Neural cell (in vitro differentiated cells): ENCODE data around the gene NKG7. TPM values are rescaled to one million over a fixed set of nuclear protein-coding genes. Genes with fewer than 3 reads are reported as not detected.

Source experiments
- H2AFZ ChIP-seq: fragments of 200-600, 300-800 bp; sonication (generic), shearing (Covaris generic); 2 replicates; pipeline ENCODE4 v1.6.0; 2014; ENCODE audit warnings: low read depth, mild to moderate bottlenecking, antibody characterized with exemption, low read length, moderate library complexity
- H3F3A ChIP-seq: fragments of 200-600 bp; shearing (Covaris generic); 2 replicates; pipeline ENCODE4 v1.6.1; 2016; ENCODE audit warnings: mild to moderate bottlenecking, moderate library complexity, mixed read lengths, antibody characterized with exemption, low read length; ENCODE audit not compliant: insufficient read depth, poor library complexity, severe bottlenecking
- H3K27ac ChIP-seq: fragments of 200-600, 300-800 bp; sonication (generic), shearing (Covaris generic); 2 replicates; pipeline ENCODE4 v1.5.1; 2014; ENCODE audit warnings: mild to moderate bottlenecking, low read length, moderate library complexity
- H3K27me3 ChIP-seq: fragments of 300-800, 200-600 bp; sonication (generic), shearing (Covaris generic); 2 replicates; pipeline ENCODE4 v1.6.0; 2014; ENCODE audit warnings: mild to moderate bottlenecking, low read depth, low read length, moderate library complexity; ENCODE audit not compliant: insufficient read depth
- H3K36me3 ChIP-seq: fragments of 300-800, 200-600 bp; sonication (generic), shearing (Covaris generic); 2 replicates; pipeline ENCODE4 v1.5.1; 2014; ENCODE audit warnings: mild to moderate bottlenecking, antibody characterized with exemption, low read length, moderate library complexity; ENCODE audit not compliant: insufficient read depth
- H3K4me2 ChIP-seq: fragments of 300-800, 200-600 bp; sonication (generic), shearing (Covaris generic); 2 replicates; pipeline ENCODE4 v1.6.0; 2014; ENCODE audit warnings: mild to moderate bottlenecking, low read length
- H3K4me3 ChIP-seq: fragments of 300-800, 200-600 bp; sonication (generic), shearing (Covaris generic); 2 replicates; pipeline ENCODE4 v1.5.1; 2014; ENCODE audit warnings: mild to moderate bottlenecking, low read length, moderate library complexity
- H3K79me2 ChIP-seq: fragments of 200-600 bp; shearing (Covaris generic); replicated peaks from 2 replicates; pipeline ENCODE4 v1.6.0; 2014; ENCODE audit warnings: mild to moderate bottlenecking, low read length, moderate library complexity; ENCODE audit not compliant: insufficient read depth
- H3K9ac ChIP-seq: fragments of 300-800, 200-600 bp; sonication (generic), shearing (Covaris generic); 2 replicates; pipeline ENCODE4 v1.6.1; 2016; ENCODE audit warnings: mild to moderate bottlenecking, low read length, mixed read lengths
- H3K9me2 ChIP-seq: fragments of 200-600 bp; shearing (Covaris generic); 2 replicates; pipeline ENCODE4 v1.6.1; 2016; ENCODE audit warnings: mild to moderate bottlenecking, low read length, mixed read lengths; ENCODE audit not compliant: insufficient read depth
- H3K9me3 ChIP-seq: fragments of 200-600, 300-800 bp; sonication (generic), shearing (Covaris generic); 2 replicates; pipeline ENCODE4 v1.6.1; 2016; ENCODE audit warnings: mild to moderate bottlenecking, mixed run types, low read length, moderate library complexity, mixed read lengths
- H4K20me1 ChIP-seq: fragments of 200-600 bp; shearing (Covaris generic); 2 replicates; pipeline ENCODE4 v1.6.1; 2016; ENCODE audit warnings: mild to moderate bottlenecking, mixed run types; ENCODE audit not compliant: insufficient read depth
- CTCF ChIP-seq: fragments of 450-650 bp; IDR thresholded peaks from 2 replicates; pipeline ENCODE4 v1.5.1; 2014; ENCODE audit warnings: antibody characterized with exemption, mild to moderate bottlenecking, moderate library complexity; ENCODE audit not compliant: poor library complexity, severe bottlenecking
- EP300 ChIP-seq: fragments of 450-650 bp; conservative IDR thresholded peaks from 2 replicates; pipeline ENCODE4 v1.6.1; 2014; ENCODE audit warnings: antibody characterized with exemption, mild to moderate bottlenecking, moderate library complexity; ENCODE audit not compliant: poor library complexity, severe bottlenecking
- EZH2 ChIP-seq: fragments of 200-600, 300-800 bp; shearing (Covaris generic), sonication (generic); IDR thresholded peaks from 2 replicates; pipeline ENCODE4 v1.6.1; 2014; ENCODE audit warnings: antibody characterized with exemption, low read length, borderline replicate concordance, mild to moderate bottlenecking; ENCODE audit not compliant: insufficient read depth, poor library complexity, severe bottlenecking
- MXI1 ChIP-seq: fragments of 450-650 bp; conservative IDR thresholded peaks from 2 replicates; pipeline ENCODE4 v1.6.1; 2014; ENCODE audit warnings: antibody characterized with exemption, mild to moderate bottlenecking; ENCODE audit not compliant: poor library complexity, severe bottlenecking
- POLR2AphosphoS5 ChIP-seq: IDR thresholded peaks from 2 replicates; pipeline ENCODE4 v1.6.1; 2012
- RAD21 ChIP-seq: fragments of 450-650 bp; conservative IDR thresholded peaks from 2 replicates; pipeline ENCODE4 v1.6.1; 2014; ENCODE audit warnings: antibody characterized with exemption, mild to moderate bottlenecking, moderate library complexity
- SMC3 ChIP-seq: fragments of 450-650 bp; conservative IDR thresholded peaks from 2 replicates; pipeline ENCODE4 v1.6.1; 2014; ENCODE audit warnings: antibody characterized with exemption, mild to moderate bottlenecking, moderate library complexity; ENCODE audit not compliant: poor library complexity
- TAF1 ChIP-seq: IDR thresholded peaks from 2 replicates; pipeline ENCODE4 v1.6.1; 2012; ENCODE audit warnings: low read depth
- polyA plus RNA-seq: library from polyadenylated mRNA; depleted of rRNA; stranded (reverse); fragments of >200 nt; gene quantifications from 2 replicates; pipeline ENCODE4 v1.2.3, GENCODE V29; 2014
- TF ChIP-seq, protein P1 (sequence below): IDR thresholded peaks from 2 replicates; pipeline ENCODE4 v1.6.1; 2012; ENCODE audit warnings: borderline replicate concordance

Gene NKG7
- polyA plus RNA-seq, 1 donor from 2014 or later: not detected

GRCh38 chr19:51339313-51339686 is 33.2 kb downstream of the NKG7 start:
- peak overlapping the region; percentile 7 for H3K4me2 ChIP-seq
- H3K27ac ChIP-seq: peak overlapping the region; percentile 53
- no peak for TF ChIP-seq RAD21
- TF ChIP-seq, protein P1, sequence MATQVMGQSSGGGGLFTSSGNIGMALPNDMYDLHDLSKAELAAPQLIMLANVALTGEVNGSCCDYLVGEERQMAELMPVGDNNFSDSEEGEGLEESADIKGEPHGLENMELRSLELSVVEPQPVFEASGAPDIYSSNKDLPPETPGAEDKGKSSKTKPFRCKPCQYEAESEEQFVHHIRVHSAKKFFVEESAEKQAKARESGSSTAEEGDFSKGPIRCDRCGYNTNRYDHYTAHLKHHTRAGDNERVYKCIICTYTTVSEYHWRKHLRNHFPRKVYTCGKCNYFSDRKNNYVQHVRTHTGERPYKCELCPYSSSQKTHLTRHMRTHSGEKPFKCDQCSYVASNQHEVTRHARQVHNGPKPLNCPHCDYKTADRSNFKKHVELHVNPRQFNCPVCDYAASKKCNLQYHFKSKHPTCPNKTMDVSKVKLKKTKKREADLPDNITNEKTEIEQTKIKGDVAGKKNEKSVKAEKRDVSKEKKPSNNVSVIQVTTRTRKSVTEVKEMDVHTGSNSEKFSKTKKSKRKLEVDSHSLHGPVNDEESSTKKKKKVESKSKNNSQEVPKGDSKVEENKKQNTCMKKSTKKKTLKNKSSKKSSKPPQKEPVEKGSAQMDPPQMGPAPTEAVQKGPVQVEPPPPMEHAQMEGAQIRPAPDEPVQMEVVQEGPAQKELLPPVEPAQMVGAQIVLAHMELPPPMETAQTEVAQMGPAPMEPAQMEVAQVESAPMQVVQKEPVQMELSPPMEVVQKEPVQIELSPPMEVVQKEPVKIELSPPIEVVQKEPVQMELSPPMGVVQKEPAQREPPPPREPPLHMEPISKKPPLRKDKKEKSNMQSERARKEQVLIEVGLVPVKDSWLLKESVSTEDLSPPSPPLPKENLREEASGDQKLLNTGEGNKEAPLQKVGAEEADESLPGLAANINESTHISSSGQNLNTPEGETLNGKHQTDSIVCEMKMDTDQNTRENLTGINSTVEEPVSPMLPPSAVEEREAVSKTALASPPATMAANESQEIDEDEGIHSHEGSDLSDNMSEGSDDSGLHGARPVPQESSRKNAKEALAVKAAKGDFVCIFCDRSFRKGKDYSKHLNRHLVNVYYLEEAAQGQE: no peak
- no peak for TF ChIP-seq EP300
- TF ChIP-seq SMC3: no peak
- TF ChIP-seq CTCF: no peak
- TF ChIP-seq MXI1: no peak
- TF ChIP-seq EZH2: no peak
- no peak for TF ChIP-seq POLR2AphosphoS5
- no peak for TF ChIP-seq TAF1
- no peaks in the 10 kb centered on the region for H3F3A ChIP-seq
- H3K9me2 ChIP-seq: no peaks in the 10 kb centered on the region
- peaks cover 5% of the 10 kb centered on the region for H3K27me3 ChIP-seq
- H3K79me2 ChIP-seq: no peaks in the 10 kb centered on the region
- H3K9ac ChIP-seq: peak overlapping the region; percentile 70
- H3K4me3 ChIP-seq: peak overlapping the region; percentile 72
- H4K20me1 ChIP-seq: no peaks in the 10 kb centered on the region
- H2AFZ ChIP-seq: peak overlapping the region; percentile 31
- H3K9me3 ChIP-seq: no peaks in the 10 kb centered on the region
- H3K36me3 ChIP-seq: no peaks in the 10 kb centered on the region

- peak overlapping the region; percentile 36 for H3K4me2 ChIP-seq
- no peaks in the 10 kb centered on the region for H3F3A ChIP-seq
- H4K20me1 ChIP-seq: no peaks in the 10 kb centered on the region
- no peaks in the 10 kb centered on the region for H3K36me3 ChIP-seq
- H3K4me3 ChIP-seq: peak overlapping the region; percentile 72
- H3K9me2 ChIP-seq: no peaks in the 10 kb centered on the region
- TF ChIP-seq RAD21 (peak; percentile 83), EZH2 (no peak), TAF1 (no peak), EP300 (no peak), SMC3 (peak; percentile 92), POLR2AphosphoS5 (peak; percentile 31), MXI1 (peak; percentile 51), CTCF (peak; percentile 86)
- TF ChIP-seq, protein P1: no peak
- peak overlapping the region; percentile 31 for H2AFZ ChIP-seq
- H3K9ac ChIP-seq: peak overlapping the region; percentile 70
- no peaks in the 10 kb centered on the region for H3K79me2 ChIP-seq
- H3K27ac ChIP-seq: peak overlapping the region; percentile 53
- peaks cover 5% of the 10 kb centered on the region for H3K27me3 ChIP-seq
- no peaks in the 10 kb centered on the region for H3K9me3 ChIP-seq
Measured at GRCh38 chr19:51338563-51339312, 33.7 kb downstream of the NKG7 start.
